HG02678 (cell line): ENCODE measurements around the gene CDCA5.

Source experiments
- ATAC-seq: cut with Tn5 transposase; IDR thresholded peaks from one replicate; pipeline ENCODE4 v1.9.1; 2021; ENCODE audit warnings: mild to moderate bottlenecking, moderate library complexity; ENCODE audit not compliant: unreplicated experiment

Gene CDCA5

DNA sequence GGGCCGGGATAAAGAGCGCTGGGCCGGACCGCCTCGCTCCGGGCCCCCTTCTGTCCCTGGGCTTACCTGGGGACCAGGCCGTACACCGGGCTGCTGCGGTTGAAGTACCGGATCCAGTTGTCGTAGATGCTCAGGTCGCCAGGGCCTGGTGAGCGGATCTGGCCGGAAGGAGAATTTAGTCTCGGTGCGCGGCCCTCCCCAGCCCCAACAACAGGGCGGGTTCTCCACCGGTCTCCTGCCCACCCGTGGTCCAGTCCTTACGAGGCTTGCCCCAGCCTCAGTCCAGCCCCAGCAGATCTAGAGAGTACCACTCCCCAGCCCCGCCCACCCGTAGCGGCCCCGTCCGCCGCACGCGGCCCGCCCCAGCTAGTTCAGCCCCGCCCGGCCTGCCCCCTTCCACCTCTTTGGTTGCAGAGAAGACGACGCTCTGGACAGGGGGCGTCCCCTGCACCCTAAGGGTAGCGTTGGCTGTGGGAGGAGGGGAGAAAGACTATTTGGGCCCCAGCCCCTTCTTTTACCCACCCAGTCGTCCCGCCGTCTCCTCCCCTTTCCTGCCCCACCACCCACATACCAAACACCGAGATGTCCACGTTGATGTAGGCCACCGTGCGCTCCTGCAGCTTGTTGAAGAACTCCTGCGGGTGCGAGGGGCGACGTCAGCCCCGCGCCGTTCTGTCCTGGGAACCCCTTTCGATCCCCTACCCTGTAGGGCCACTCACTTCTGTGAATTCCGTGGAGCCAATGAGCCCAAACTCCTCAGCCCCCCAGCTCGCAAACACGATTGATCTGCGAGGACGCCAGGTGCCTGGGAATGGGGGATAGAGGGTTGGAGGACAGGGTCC is 36.0 kb downstream of the CDCA5 start:
- no peak for ATAC-seq

DNA sequence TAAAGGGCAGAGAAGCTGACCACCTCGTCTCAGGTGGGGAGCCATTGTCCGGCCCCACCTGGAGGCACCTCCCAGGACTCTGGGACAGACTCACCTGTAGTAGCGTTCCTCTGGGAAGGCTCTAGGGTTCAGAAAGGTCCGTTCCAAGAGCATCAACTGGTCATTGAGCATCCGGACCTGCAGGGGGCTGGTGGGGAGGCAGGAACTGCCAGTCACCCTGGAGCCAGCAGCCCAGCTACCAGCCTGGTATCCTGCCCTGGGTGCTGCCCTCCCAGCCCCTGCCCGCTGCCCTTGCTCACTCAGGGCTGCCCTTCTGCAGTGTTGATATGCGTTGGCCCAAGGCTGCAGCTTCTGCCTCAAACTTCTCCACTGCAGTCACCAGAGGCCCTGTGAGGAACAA is 38.1 kb downstream of the CDCA5 start:
- ATAC-seq, result no peak

DNA sequence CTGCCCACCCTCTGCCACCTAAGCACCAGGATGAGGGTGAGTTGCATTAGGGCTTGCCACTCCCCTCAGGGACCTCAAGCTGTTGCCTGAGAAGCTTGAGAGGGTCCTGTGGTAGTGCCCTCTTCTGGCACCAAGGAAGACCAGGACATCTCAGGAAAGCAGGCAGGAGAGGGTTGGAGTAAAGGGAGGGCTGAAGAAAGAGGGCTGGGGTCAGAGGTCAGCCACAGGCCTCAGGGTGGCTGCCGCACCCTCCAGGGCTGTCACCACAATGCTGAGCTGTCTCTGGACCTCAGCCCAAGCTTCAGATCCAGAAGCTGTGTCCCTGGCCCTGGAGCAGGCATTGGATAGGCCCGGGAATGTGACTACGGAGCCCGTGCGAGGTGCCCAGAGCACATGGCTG is 38.8 kb downstream of the CDCA5 start:
- no peak for ATAC-seq

DNA sequence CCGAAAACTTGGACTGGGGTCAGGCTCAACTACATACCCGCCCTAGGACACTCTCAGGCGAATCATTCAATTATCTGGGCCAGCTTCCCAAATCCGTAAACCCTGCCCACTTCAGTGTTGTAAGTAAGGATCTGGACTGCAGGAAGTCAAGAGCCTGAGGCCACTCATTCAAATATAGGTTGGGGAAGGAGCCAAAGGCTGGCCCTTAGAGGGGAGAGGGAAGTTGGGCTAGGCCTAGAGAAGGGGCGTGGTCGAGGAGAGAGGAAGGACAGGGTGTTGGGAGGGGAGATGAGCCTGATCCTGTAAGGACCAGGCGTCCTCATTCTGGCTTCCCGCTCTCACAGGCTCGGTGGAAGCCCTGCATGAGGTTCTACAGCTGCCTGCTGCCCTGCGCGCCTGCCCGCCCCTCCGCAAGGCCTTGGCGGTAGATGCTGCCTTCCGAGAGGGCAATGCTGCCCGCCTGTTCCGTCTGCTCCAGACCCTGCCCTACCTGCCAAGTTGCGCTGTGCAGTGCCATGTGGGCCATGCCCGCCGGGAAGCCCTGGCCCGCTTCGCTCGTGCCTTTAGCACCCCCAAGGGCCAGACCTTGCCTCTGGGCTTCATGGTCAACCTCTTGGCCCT is 39.8 kb downstream of the CDCA5 start:
- no peak for ATAC-seq

DNA sequence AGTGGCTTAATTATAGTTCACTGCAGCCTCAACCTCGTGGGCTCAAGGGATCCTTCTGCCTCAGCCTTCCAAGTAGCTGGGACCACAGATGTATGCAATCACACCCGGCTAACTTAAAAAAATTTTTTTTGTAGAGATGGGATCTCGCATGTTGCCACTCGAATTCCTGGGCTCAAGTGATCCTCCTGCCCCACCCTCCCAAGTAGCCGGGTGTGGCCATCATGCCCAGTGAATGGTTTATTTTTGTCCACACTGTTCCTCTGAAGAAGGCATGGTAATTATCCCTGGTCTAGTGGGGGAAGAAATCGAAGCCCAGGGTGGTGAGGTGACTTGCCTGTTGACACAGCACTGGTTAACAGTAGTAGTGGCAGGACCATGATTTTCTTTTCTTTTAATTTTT is 40.9 kb downstream of the CDCA5 start:
- ATAC-seq, result no peak

DNA sequence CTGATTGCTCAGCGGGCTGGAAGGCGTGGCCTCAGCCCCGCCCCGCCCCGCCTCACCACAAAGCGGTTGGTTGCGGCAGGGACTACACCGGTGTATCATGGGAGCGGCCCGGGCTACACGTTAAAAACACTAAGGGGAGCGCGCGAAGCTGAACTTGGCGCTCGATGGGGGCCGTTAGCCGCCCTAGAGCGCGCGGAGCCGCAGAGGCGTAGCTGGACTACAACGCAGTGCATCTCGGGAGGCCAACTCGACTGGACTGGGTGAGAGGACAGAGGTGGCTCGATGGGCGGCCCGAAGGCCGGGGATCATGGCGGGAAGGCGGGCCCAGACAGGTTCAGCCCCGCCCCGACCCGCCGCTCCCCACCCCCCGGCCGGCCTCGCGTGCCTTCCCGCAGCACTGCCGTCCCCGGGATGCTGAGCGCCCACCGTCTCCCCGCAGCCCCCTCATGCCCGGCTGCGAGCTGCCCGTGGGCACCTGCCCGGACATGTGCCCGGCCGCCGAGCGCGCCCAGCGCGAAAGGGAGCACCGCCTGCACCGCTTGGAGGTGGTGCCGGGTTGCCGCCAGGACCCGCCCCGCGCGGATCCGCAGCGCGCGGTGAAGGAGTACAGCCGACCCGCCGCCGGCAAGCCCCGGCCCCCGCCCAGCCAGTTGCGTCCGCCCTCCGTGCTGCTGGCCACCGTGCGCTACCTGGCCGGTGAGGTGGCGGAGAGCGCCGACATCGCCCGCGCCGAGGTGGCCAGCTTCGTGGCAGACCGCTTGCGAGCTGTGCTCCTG is 42.8 kb downstream of the CDCA5 start, which contains the start of gene SAC3D1:
TSS of gene SAC3D1 (plus strand) at position 364 of the 776 bp plus-strand sequence. CDS start at position 447, 83 bp downstream.
- peak; percentile 89 for ATAC-seq

DNA sequence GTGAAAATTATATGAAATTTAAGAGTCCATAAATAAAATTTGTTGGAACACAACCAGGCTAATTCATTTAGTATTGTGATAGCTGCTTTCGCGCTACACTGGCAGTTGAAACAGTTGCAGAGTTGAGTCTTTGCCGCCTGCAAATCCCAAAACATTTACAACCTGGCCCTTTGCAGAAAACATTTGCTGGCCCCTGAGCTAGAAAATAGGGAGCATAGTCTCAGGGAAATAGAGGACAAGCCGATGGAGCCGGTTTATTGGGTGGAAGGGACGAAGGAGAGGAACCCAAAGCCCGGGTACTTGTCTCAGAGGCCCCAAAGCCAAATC is 43.4 kb downstream of the CDCA5 start:
- no peak for ATAC-seq

DNA sequence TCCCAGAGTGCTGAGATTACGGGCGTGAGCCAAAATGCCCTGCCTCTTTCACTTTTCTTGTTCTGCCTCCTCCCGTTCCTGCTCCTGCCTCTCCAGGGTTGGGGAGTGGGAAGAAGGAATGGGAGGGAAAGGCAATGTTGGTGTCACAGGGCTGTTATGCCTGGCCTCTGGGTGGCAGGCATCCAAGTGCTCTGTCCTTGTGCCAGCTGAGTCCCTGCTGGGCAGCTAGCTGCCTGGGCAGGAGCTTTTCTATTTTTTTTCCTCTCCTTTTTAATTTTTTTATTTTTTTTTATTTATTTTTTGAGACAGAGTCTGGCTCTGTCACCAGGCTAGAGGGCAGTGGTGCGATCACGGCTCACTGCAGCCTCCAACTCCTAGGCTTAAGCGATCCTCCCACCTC is 46.9 kb downstream of the CDCA5 start:
- ATAC-seq, result no peak

DNA sequence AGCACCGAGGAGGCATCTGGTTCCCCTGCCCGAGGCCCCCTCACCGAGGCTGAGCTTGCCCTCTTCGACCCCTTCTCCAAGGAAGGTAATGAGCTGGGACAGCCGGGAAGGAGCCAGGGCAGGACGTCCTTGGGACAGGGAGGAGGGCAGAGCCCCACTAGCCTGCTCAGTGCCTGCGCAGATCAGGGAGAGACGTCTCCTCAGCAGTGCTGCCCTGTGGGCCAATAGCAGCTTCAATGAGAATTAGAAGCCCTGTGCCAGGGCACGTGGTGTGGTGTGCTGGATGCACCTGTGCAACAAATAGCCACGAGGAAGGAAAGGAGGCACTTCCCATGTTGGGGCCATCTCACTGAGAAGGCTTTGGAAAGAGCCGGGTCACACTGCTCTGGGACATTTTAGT is 48.3 kb downstream of the CDCA5 start:
- no peak for ATAC-seq

DNA sequence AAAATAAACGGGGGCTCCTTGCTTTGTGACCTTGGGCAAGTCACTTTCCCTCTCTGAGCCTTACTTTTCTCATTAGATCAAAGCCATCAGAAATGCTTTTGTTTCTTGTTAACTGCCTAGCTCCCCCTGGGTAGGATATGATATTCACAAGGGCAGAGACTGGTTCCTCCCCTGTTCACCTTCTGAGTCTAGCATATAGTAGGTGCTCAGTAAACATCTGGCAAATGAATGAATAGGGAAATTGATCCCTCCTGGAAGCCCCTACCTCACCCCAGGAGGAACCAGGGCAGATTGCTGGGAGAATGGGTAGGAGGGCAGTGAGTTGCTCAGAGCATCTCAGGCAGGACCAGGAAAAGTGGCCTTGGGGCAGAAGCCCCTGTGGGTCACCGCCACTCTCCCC is 49.4 kb downstream of the CDCA5 start:
- ATAC-seq, result no peak

DNA sequence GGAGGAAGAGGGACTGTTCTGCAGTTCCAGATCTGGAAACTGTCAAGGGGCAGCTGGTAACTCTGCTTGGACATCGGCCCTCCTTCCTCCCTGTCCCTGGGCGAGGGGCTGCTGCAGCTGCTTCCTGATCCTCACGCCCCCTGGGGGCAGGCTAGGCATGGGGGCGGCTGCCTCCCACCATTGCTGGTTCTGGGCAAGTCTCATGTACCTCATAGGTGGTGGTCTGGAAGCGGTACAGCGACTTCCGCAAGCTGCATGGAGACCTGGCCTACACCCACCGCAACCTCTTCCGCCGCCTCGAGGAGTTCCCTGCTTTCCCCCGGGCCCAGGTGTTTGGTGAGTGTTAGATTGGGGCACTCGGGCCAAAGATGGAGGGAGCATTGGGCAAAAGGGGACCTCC is 51.6 kb downstream of the CDCA5 start:
- ATAC-seq, result no peak
